ENCODE measurements around the gene NDST1. TPM values are rescaled to one million over a fixed set of nuclear protein-coding genes. Genes with fewer than 3 reads are reported as not detected.

Gene NDST1
- total and polyA plus RNA-seq, 2 of the 8 experiments (the other 6 are each of a cell fraction or from before 2014, with no cell fraction given) = 27.0 to 72.0 TPM

DNA sequence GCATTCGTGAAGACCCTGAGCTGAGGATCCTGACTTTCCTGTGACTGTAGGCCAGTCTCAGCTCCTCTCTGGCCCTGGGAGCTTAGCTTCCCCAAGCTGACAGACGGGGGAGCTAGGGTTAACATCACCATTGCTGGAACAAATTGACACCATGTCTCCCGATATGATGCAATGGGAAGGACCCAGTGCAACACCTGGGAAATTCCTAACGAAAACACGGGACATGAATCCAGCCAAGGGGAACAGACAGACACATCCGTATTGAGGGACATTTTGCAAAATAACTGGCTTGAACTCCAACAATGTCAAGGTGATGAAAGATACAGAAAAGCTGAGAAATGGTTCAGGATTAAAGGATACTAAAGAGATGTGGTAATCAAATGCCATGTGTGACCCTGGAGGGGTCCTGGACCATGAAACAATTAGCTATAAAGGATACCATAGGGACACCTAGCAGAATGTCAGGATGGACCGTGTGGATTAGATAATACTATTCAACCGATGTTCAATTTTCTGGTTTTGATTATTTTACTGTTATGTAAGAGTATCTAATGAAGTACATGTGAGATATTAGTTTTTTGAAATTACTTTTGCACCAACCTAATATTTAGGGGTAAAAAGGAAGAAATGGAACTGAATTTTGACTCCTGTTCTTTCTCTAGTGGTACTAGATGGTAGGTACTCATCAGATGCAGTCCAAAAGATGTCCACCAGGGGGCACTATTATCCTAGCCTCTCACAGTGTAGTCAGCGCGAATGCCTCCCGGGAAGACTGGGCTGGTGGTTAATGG lies 52.7 kb downstream of the NDST1 start (continued):
- TF ChIP-seq CHD2 (IDR thresholded peaks at IDR 0.05; ENCODE audit: low read length) (no peak), JUN (IDR thresholded peaks at IDR 0.05; ENCODE audit: low read depth, low read length) (no peak), KDM5A (IDR thresholded peaks at IDR 0.05; ENCODE audit: low read length) (no peak), SIRT6 (IDR thresholded peaks at IDR 0.05; ENCODE audit: low read length) (no peak), TEAD4 (IDR thresholded peaks at IDR 0.05; ENCODE audit: low read depth, low read length) (peak; percentile 56), TAF1 (IDR thresholded peaks at IDR 0.05; ENCODE audit: low read depth, low read length) (0 out of 2 replicates have a peak, but pooled peaks have one; percentile 12), RFX5 (IDR thresholded peaks at IDR 0.05; ENCODE audit: borderline replicate concordance, low read depth, low read length) (no peak), POLR2AphosphoS5 (IDR thresholded peaks at IDR 0.05; ENCODE audit: low read depth, low read length) (no peak), SP4 (IDR thresholded peaks at IDR 0.05; ENCODE audit: low read length) (no peak), PHF8 (conservative IDR thresholded peaks at IDR 0.05; ENCODE audit: low read depth, low read length) (no peak), SAP30 (IDR thresholded peaks at IDR 0.05; ENCODE audit: insufficient read depth, insufficient replicate concordance, low read length) (no peak), MAFK (IDR thresholded peaks at IDR 0.05; ENCODE audit: low read depth, low read length) (no peak), EGR1 (IDR thresholded peaks at IDR 0.05; ENCODE audit: borderline replicate concordance, low read depth, low read length) (0 out of 2 replicates have a peak, but pooled peaks have one; percentile 3), CBX5 (IDR thresholded peaks at IDR 0.05; ENCODE audit: low read depth, low read length) (no peak), BCL11A (IDR thresholded peaks at IDR 0.05; ENCODE audit: low read depth in 2 of 2, low read length in 2 of 2) (no peak), SIX5 (IDR thresholded peaks at IDR 0.05; ENCODE audit: low read depth, low read length) (no peak), TAF7 (optimal IDR thresholded peaks at IDR 0.05; ENCODE audit: borderline replicate concordance, low read depth, low read length) (no peak), FOSL1 (IDR thresholded peaks at IDR 0.05; ENCODE audit: insufficient read depth, low read depth, low read length) (no peak), HDAC6 (IDR thresholded peaks at IDR 0.05; ENCODE audit: low read depth, low read length) (no peak), ASH2L (IDR thresholded peaks at IDR 0.05; ENCODE audit: low read length) (peak; percentile 29), KDM1A (IDR thresholded peaks at IDR 0.05; ENCODE audit: borderline replicate concordance, low read length) (no peak)
- TF ChIP-seq, protein P1, sequence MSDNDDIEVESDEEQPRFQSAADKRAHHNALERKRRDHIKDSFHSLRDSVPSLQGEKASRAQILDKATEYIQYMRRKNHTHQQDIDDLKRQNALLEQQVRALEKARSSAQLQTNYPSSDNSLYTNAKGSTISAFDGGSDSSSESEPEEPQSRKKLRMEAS (IDR thresholded peaks at IDR 0.05) = no peak
- TF ChIP-seq, protein P2, sequence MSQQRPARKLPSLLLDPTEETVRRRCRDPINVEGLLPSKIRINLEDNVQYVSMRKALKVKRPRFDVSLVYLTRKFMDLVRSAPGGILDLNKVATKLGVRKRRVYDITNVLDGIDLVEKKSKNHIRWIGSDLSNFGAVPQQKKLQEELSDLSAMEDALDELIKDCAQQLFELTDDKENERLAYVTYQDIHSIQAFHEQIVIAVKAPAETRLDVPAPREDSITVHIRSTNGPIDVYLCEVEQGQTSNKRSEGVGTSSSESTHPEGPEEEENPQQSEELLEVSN (IDR thresholded peaks at IDR 0.05) = no peak
- TF ChIP-seq, protein P3, sequence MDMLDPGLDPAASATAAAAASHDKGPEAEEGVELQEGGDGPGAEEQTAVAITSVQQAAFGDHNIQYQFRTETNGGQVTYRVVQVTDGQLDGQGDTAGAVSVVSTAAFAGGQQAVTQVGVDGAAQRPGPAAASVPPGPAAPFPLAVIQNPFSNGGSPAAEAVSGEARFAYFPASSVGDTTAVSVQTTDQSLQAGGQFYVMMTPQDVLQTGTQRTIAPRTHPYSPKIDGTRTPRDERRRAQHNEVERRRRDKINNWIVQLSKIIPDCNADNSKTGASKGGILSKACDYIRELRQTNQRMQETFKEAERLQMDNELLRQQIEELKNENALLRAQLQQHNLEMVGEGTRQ (IDR thresholded peaks at IDR 0.05; ENCODE audit: low read length) = no peak
